AG10803 (cell line): ENCODE data around the gene NEK7.
"Not testable (repeated sequence)": the region's sequence is repeated elsewhere in the genome, so short reads cannot be mapped to it uniquely, and the experiment has no call there.

Experiments
- DNase-seq: peaks from one replicate; pipeline ENCODE4 v3.0.0; 2010; ENCODE audit warnings: low read depth
- H3K4me3 ChIP-seq: 2 replicates; pipeline ENCODE4 v1.5.1; 2011; ENCODE audit warnings: mild to moderate bottlenecking, low read length, control low read depth
- CTCF ChIP-seq: conservative IDR thresholded peaks from 2 replicates; pipeline ENCODE4 v1.5.1; 2011; ENCODE audit warnings: mild to moderate bottlenecking, low read length, control low read depth, inconsistent platforms

Gene NEK7

GRCh38 chr1:198187973-198188588 is 31.3 kb downstream of the NEK7 start:
- no peak for TF ChIP-seq CTCF
- DNase-seq: no peak
- no peak overlapping the region for H3K4me3 ChIP-seq

- DNase-seq: no peak
- no peak overlapping the region for H3K4me3 ChIP-seq
- no peak for TF ChIP-seq CTCF
These were observed 34.3 kb downstream of the NEK7 start for GRCh38 chr1:198191117-198191516.

- not testable (repeated sequence) for DNase-seq, H3K4me3 ChIP-seq
These were observed 37.1 kb downstream of the NEK7 start for GRCh38 chr1:198193871-198194270.

GRCh38 chr1:198196630-198197029 is 39.8 kb downstream of the NEK7 start:
- no peak for TF ChIP-seq CTCF
- DNase-seq: no peak
- H3K4me3 ChIP-seq: no peak overlapping the region

GRCh38 chr1:198197285-198197684 is 40.5 kb downstream of the NEK7 start:
- H3K4me3 ChIP-seq: no peak overlapping the region
- TF ChIP-seq CTCF: no peak
- DNase-seq: no peak

- H3K4me3 ChIP-seq: no peak overlapping the region
- DNase-seq: no peak
- no peak for TF ChIP-seq CTCF
These were observed 42.3 kb downstream of the NEK7 start for GRCh38 chr1:198199105-198199504.

GRCh38 chr1:198201956-198202784 is 45.4 kb downstream of the NEK7 start:
- DNase-seq: no peak
- TF ChIP-seq CTCF: no peak
- H3K4me3 ChIP-seq: no peak overlapping the region
